GM12872 (cell line): Measurements from ENCODE around the gene PIMREG.

Source experiments
- CTCF ChIP-seq: IDR thresholded peaks from 3 replicates; pipeline ENCODE4 v1.5.1; 2011; ENCODE audit warnings: low read depth, mild to moderate bottlenecking, low read length, moderate library complexity; ENCODE audit not compliant: insufficient read depth

The PIMREG gene

GRCh38 chr17:6463616-6464445 lies 19.6 kb downstream of the PIMREG start:
- TF ChIP-seq CTCF: no peak

- TF ChIP-seq CTCF: no peak
Measured at GRCh38 chr17:6464446-6465041, 20.3 kb downstream of the PIMREG start.

GRCh38 chr17:6465206-6466003 lies 21.1 kb downstream of the PIMREG start:
- TF ChIP-seq CTCF: no peak

DNA sequence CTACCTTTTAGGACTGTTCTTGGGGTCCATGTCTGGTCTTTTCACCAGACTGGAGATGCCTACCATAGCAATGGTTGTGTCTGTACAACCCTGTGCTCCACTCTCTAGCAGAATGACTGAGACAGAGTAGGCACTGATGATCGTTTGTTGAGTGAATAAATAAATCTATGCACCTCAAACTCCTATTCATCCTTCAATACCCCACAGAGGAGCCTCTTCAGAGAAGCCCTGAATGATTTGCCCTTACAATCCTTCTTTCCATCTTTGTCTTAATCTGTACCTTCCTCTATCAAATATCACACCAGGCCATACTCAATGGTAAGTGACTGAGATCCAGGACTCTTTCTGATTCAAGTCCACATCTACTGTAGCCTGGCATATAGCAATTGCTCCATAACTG lies 23.3 kb downstream of the PIMREG start:
- no peak for TF ChIP-seq CTCF

- no peak for TF ChIP-seq CTCF
Measured at GRCh38 chr17:6468051-6468790, 24.0 kb downstream of the PIMREG start.

DNA sequence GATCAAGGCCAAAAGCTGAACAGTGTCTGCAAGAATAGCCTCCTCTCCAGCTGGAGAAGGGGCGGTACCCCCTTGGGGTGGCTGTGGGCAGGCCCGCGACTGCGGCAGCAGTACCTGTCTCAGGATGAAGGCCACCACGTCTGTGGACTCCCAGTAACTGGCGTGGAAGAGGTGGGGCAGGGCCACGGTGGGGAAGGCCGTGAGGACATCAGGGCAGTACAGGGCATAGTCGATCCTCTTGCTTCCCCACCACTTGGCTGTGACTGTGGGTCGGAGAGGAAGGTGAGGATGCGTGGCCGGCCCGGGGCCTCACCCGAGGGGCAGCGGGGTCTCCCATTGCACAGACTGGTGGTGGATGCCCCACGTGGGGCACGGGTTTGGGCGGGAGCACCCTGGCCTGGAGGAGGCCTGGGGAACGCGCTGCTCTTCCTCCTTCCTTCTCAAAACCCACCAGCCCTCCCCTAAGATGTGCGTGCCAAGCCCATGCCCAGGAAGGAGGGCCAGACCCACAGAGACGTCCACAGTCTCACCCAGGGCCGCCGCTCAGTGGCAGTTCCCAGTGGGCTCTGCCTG lies 26.0 kb downstream of the PIMREG start:
- TF ChIP-seq CTCF: no peak
